IMR-90 (cell line): ENCODE data around the gene WFDC13. TPM values are rescaled to one million over a fixed set of nuclear protein-coding genes. Genes with fewer than 3 reads are reported as not detected.

ENCODE experiments used
- ATAC-seq: fragments of 200-7000 bp; cut with Tn5 transposase; 2 replicates; pipeline ENCODE4 v1.9.1; 2020; ENCODE audit warnings: low read depth, mild to moderate bottlenecking, moderate library complexity
- BruUV-seq: library from RNA; stranded (reverse); fragments of 400-500 nt; replicated peaks from 2 replicates; lab custom pipeline; 2021; lab: Mats Ljungman, UMichigan
- CTCF ChIA-PET: fragments of 300-600 bp; formaldehyde crosslinking; extraction: SDS; loops from one replicate; lab custom pipeline; 2021; ENCODE audit warnings: antibody characterized with exemption; lab: Yijun Ruan, JAX
- POLR2A ChIA-PET: fragments of 300-600 bp; sonication (Branson Sonifier 250); formaldehyde crosslinking; loops from one replicate; lab custom pipeline; 2022; ENCODE audit warnings: antibody characterized with exemption; ENCODE audit not compliant: unreplicated experiment; lab: Charles Lee
- DNase-seq: peaks from one replicate; pipeline ENCODE4 v3.0.0; 2013
- H2AFZ ChIP-seq: replicated peaks from 2 replicates; pipeline ENCODE3; 2013; ENCODE audit warnings: low read length, mild to moderate bottlenecking; ENCODE audit not compliant: poor library complexity
- H2AK5ac ChIP-seq: 2 replicates; pipeline ENCODE4 v1.6.1; 2013; ENCODE audit warnings: low read depth, low read length, inconsistent platforms
- H2AK9ac ChIP-seq: replicated peaks from 2 replicates; pipeline ENCODE3; 2013; ENCODE audit warnings: mild to moderate bottlenecking, low read depth, low read length, moderate library complexity; ENCODE audit not compliant: poor library complexity
- H2BK120ac ChIP-seq: 2 replicates; pipeline ENCODE4 v1.6.1; 2013; ENCODE audit warnings: low read depth, low read length, inconsistent platforms
- H2BK15ac ChIP-seq: 3 replicates; pipeline ENCODE4 v1.6.1; 2013; ENCODE audit warnings: low read depth, low read length, inconsistent platforms
- H2BK20ac ChIP-seq: 2 replicates; pipeline ENCODE4 v1.6.1; 2013; ENCODE audit warnings: low read depth, mild to moderate bottlenecking, inconsistent platforms, low read length, moderate library complexity
- H2BK5ac ChIP-seq: 2 replicates; pipeline ENCODE4 v1.6.1; 2013; ENCODE audit warnings: mild to moderate bottlenecking, low read depth, low read length, inconsistent platforms; ENCODE audit not compliant: poor library complexity, severe bottlenecking
- H3K14ac ChIP-seq: replicated peaks from 2 replicates; pipeline ENCODE4 v1.6.1; 2013; ENCODE audit warnings: low read depth, low read length, inconsistent platforms
- H3K18ac ChIP-seq: 2 replicates; pipeline ENCODE4 v1.6.1; 2013; ENCODE audit warnings: low read depth, low read length, control low read depth
- H3K23ac ChIP-seq: 2 replicates; pipeline ENCODE4 v1.6.1; 2013; ENCODE audit warnings: low read depth, low read length, inconsistent platforms
- H3K27ac ChIP-seq: 2 replicates; pipeline ENCODE4 v1.5.1; 2013; ENCODE audit warnings: mild to moderate bottlenecking, control low read depth, low read length; ENCODE audit not compliant: insufficient read depth
- H3K27me3 ChIP-seq: 2 replicates; pipeline ENCODE4 v1.6.1; 2013; ENCODE audit warnings: low read length; ENCODE audit not compliant: control insufficient read depth, insufficient read depth
- H3K36me3 ChIP-seq: 2 replicates; pipeline ENCODE4 v1.6.1; 2013; ENCODE audit warnings: low read length, mixed read lengths; ENCODE audit not compliant: control insufficient read depth, insufficient read depth
- H3K4ac ChIP-seq: 2 replicates; pipeline ENCODE4 v1.6.1; 2013; ENCODE audit warnings: low read depth, low read length, inconsistent platforms
- H3K4me1 ChIP-seq: 2 replicates; pipeline ENCODE4 v1.6.1; 2013; ENCODE audit warnings: low read length, mixed read lengths; ENCODE audit not compliant: control insufficient read depth, insufficient read depth
- H3K4me2 ChIP-seq: 2 replicates; pipeline ENCODE4 v1.6.1; 2013; ENCODE audit warnings: low read depth, mild to moderate bottlenecking, control low read depth, low read length, moderate library complexity
- H3K4me3 ChIP-seq: 2 replicates; pipeline ENCODE4 v1.5.1; 2013; ENCODE audit warnings: low read depth, mild to moderate bottlenecking, control low read depth, low read length, moderate library complexity; ENCODE audit not compliant: insufficient read depth
- H3K56ac ChIP-seq: 2 replicates; pipeline ENCODE4 v1.6.1; 2013; ENCODE audit warnings: low read length, inconsistent platforms; ENCODE audit not compliant: insufficient read depth; ENCODE audit errors: extremely low read depth
- H3K79me1 ChIP-seq, 2 experiments: 2 replicates each; pipeline ENCODE4 v1.6.1; 2013; ENCODE audit warnings: low read length in 2 of 2, inconsistent platforms in 1 of 2, low read depth in 1 of 2
- H3K9ac ChIP-seq: 2 replicates; pipeline ENCODE4 v1.6.1; 2013; ENCODE audit warnings: low read depth, low read length, control low read depth
- H3K9me1 ChIP-seq: 2 replicates; pipeline ENCODE4 v1.6.1; 2013; ENCODE audit warnings: low read length, inconsistent platforms; ENCODE audit not compliant: insufficient read depth
- H3K9me3 ChIP-seq: 2 replicates; pipeline ENCODE4 v1.6.1; 2013; ENCODE audit warnings: low read length; ENCODE audit not compliant: control insufficient read depth, insufficient read depth
- H4K20me1 ChIP-seq: 2 replicates; pipeline ENCODE4 v1.6.1; 2013; ENCODE audit warnings: low read length, inconsistent platforms; ENCODE audit not compliant: insufficient read depth
- H4K5ac ChIP-seq: 2 replicates; pipeline ENCODE4 v1.6.1; 2013; ENCODE audit warnings: mild to moderate bottlenecking, low read depth, low read length, control low read depth
- H4K8ac ChIP-seq, 2 experiments: 2 replicates each; pipeline ENCODE4 v1.6.1; 2013; ENCODE audit warnings: low read depth in 2 of 2, low read length in 2 of 2, control low read depth in 1 of 2, inconsistent platforms in 1 of 2
- H4K91ac ChIP-seq: 2 replicates; pipeline ENCODE4 v1.6.1; 2013; ENCODE audit warnings: low read depth, low read length, inconsistent platforms; ENCODE audit not compliant: insufficient read depth
- BHLHE40 ChIP-seq: fragments of 150-350 bp; IDR thresholded peaks from 2 replicates; pipeline ENCODE4 v1.6.1; 2016; ENCODE audit warnings: mild to moderate bottlenecking, low read depth, low read length
- CEBPB ChIP-seq: IDR thresholded peaks from 2 replicates; pipeline ENCODE4 v1.6.1; 2012; ENCODE audit warnings: low read depth, low read length, improper control_type of control experiment
- CHD1 ChIP-seq: IDR thresholded peaks from 2 replicates; pipeline ENCODE4 v1.6.1; 2012; ENCODE audit warnings: low read depth, low read length, improper control_type of control experiment
- FOS ChIP-seq: fragments of 150-350 bp; IDR thresholded peaks from 2 replicates; pipeline ENCODE4 v1.6.1; 2016; ENCODE audit warnings: low read depth, low read length
- MAFK ChIP-seq: IDR thresholded peaks from 2 replicates; pipeline ENCODE4 v1.6.1; 2012; ENCODE audit warnings: low read depth, low read length, improper control_type of control experiment
- MAZ ChIP-seq: IDR thresholded peaks from 2 replicates; pipeline ENCODE4 v1.6.1; 2012; ENCODE audit warnings: low read depth, mild to moderate bottlenecking, low read length, improper control_type of control experiment, moderate library complexity, borderline replicate concordance
- MXI1 ChIP-seq: IDR thresholded peaks from 2 replicates; pipeline ENCODE4 v1.6.1; 2012; ENCODE audit warnings: low read depth, mild to moderate bottlenecking, low read length, moderate library complexity, borderline replicate concordance
- NFE2L2 ChIP-seq: fragments of 150-350 bp; IDR thresholded peaks from 2 replicates; pipeline ENCODE4 v1.6.1; 2016; ENCODE audit warnings: low read depth, mild to moderate bottlenecking, low read length
- POLR2A ChIP-seq: IDR thresholded peaks from 2 replicates; pipeline ENCODE4 v1.6.1; 2012; ENCODE audit warnings: mild to moderate bottlenecking, low read depth, low read length
- RAD21 ChIP-seq: IDR thresholded peaks from 2 replicates; pipeline ENCODE4 v1.6.1; 2012; ENCODE audit warnings: low read length, improper control_type of control experiment
- RFX5 ChIP-seq: IDR thresholded peaks from 2 replicates; pipeline ENCODE4 v1.8.0; 2012; ENCODE audit warnings: low read depth, mild to moderate bottlenecking, low read length, moderate library complexity
- SMC3 ChIP-seq: fragments of 150-350 bp; IDR thresholded peaks from 2 replicates; pipeline ENCODE4 v1.6.1; 2016; ENCODE audit warnings: low read depth, mild to moderate bottlenecking, antibody characterized with exemption, low read length, moderate library complexity
- WGBS, 2 experiments: methylation state at CpG; one replicate each; pipeline versions ENCODE4 v1.1.5 to v1.1.7; 2013; ENCODE audit warnings: missing lambda C conversion rate in 2 of 2; ENCODE audit not compliant: insufficient read length in 1 of 2; ENCODE audit errors: extremely low coverage in 2 of 2; 5-methylcytosine and 5-hydroxymethylcytosine counted together
- dilution Hi-C: fragments of 300-500 bp; cut with HindIII; formaldehyde crosslinking; loops from one replicate; pipeline ENCODE4 v1.14.3; 2018; ENCODE audit warnings: low sequenced_read_pairs; ENCODE audit not compliant: unreplicated experiment
- in situ Hi-C: fragments of 300-500 bp; cut with MboI; formaldehyde crosslinking; loops from 3 replicates; pipeline ENCODE4 v1.14.3; 2019; ENCODE audit warnings: low sequenced_read_pairs, inconsistent platforms, mixed read lengths
- intact Hi-C: fragments of 100-400 bp; cut with micrococcal nuclease; formaldehyde crosslinking; loops from 2 replicates; pipeline ENCODE4 v1.10.0; 2022
- polyA plus RNA-seq, 3 experiments: library from polyadenylated mRNA; depleted of rRNA; stranded (reverse); fragments of >200 nt; gene quantifications; 2 replicates each; pipeline ENCODE4 v1.2.3, GENCODE V29; 2012; ENCODE audit warnings: low replicate concordance in 1 of 3
- total RNA-seq: library from RNA; depleted of rRNA; stranded (reverse); fragments of >200 nt; gene quantifications from 2 replicates; pipeline ENCODE4 v1.2.3, GENCODE V29; 2012
- TF ChIP-seq, protein P1 (sequence below): conservative IDR thresholded peaks from 2 replicates; pipeline ENCODE4 v1.5.1; 2012; ENCODE audit warnings: mild to moderate bottlenecking, low read depth, low read length, improper control_type of control experiment
- TF ChIP-seq, protein P2 (sequence below): fragments of 150-350 bp; IDR thresholded peaks from 2 replicates; pipeline ENCODE4 v1.6.1; 2016; ENCODE audit warnings: low read depth, mild to moderate bottlenecking, low read length, moderate library complexity, borderline replicate concordance
- TF ChIP-seq, protein P3 (sequence below): fragments of 150-350 bp; IDR thresholded peaks from 2 replicates; pipeline ENCODE4 v1.6.1; 2017; ENCODE audit warnings: mild to moderate bottlenecking, antibody characterized with exemption, low read length, low read depth

The WFDC13 gene
- total and polyA plus RNA-seq, 2 of the 4 experiments (the other 2 are of a cell fraction), result not detected

DNA sequence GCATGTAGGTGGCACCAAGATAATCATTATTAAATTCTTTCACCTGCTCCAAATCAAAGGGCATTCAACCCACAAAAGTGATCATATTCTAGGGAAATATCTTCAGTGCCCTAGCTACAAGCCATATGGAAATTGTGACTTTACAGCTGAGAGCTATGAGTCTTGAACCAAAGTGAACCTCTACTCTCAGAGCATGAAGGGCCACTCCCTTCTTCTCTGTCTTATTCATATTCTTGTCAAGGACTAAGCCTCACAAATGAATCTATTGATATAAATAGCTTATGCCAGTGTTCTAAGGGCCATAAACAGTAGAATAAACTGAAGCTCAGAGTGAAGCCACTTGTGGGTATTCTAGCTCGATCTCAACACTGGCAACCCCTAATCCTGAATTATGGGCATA lies 49.9 kb downstream of the WFDC13 start:
- DNase-seq (no peak), ATAC-seq (no peak)
- Histone ChIP-seq H2BK15ac (no peak overlapping the region), H3K4me2 (no peak overlapping the region), H3K79me1 (no peaks in the 10 kb centered on the region), H3K9me3 (no peaks in the 10 kb centered on the region), H3K27ac (no peak overlapping the region), H3K18ac (no peak overlapping the region), H2BK120ac (no peak overlapping the region), H2AFZ (no peak overlapping the region), H2AK9ac (no peak overlapping the region), H3K9ac (no peak overlapping the region), H4K91ac (no peak overlapping the region), H3K4me3 (no peak overlapping the region), H3K23ac (no peak overlapping the region), H4K20me1 (no peaks in the 10 kb centered on the region), H3K27me3 (peaks cover 5% of the 10 kb centered on the region; the same call in 1 of the 2 replicates), H2BK20ac (no peak overlapping the region), H4K8ac (no peak overlapping the region), H3K9me1 (no peaks in the 10 kb centered on the region), H3K14ac (no peak overlapping the region), H3K56ac (no peak overlapping the region), H3K4me1 (no peaks in the 10 kb centered on the region), H2BK5ac (no peak overlapping the region), H3K4ac (no peak overlapping the region), H3K36me3 (no peaks in the 10 kb centered on the region), H4K5ac (no peak overlapping the region), H2AK5ac (no peak overlapping the region)
- dilution Hi-C loops (no loop called here), intact Hi-C loops (no loop called here), in situ Hi-C loops (loop anchor here (25.0 kb wide), 1 partner anchor 214 kb away; the partner anchor contains the start of genes EPPIN and WFDC6)
- no peak for TF ChIP-seq RFX5
- no peak for TF ChIP-seq NFE2L2
- no peak for TF ChIP-seq MAZ
- TF ChIP-seq MXI1, result no peak
- no peak for TF ChIP-seq MAFK
- no peak for TF ChIP-seq CHD1
- no peak for TF ChIP-seq BHLHE40
- TF ChIP-seq RAD21, result no peak
- TF ChIP-seq, protein P1, sequence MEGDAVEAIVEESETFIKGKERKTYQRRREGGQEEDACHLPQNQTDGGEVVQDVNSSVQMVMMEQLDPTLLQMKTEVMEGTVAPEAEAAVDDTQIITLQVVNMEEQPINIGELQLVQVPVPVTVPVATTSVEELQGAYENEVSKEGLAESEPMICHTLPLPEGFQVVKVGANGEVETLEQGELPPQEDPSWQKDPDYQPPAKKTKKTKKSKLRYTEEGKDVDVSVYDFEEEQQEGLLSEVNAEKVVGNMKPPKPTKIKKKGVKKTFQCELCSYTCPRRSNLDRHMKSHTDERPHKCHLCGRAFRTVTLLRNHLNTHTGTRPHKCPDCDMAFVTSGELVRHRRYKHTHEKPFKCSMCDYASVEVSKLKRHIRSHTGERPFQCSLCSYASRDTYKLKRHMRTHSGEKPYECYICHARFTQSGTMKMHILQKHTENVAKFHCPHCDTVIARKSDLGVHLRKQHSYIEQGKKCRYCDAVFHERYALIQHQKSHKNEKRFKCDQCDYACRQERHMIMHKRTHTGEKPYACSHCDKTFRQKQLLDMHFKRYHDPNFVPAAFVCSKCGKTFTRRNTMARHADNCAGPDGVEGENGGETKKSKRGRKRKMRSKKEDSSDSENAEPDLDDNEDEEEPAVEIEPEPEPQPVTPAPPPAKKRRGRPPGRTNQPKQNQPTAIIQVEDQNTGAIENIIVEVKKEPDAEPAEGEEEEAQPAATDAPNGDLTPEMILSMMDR, result no peak
- TF ChIP-seq, protein P2, sequence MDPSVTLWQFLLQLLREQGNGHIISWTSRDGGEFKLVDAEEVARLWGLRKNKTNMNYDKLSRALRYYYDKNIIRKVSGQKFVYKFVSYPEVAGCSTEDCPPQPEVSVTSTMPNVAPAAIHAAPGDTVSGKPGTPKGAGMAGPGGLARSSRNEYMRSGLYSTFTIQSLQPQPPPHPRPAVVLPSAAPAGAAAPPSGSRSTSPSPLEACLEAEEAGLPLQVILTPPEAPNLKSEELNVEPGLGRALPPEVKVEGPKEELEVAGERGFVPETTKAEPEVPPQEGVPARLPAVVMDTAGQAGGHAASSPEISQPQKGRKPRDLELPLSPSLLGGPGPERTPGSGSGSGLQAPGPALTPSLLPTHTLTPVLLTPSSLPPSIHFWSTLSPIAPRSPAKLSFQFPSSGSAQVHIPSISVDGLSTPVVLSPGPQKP, result no peak
- TF ChIP-seq, protein P3, sequence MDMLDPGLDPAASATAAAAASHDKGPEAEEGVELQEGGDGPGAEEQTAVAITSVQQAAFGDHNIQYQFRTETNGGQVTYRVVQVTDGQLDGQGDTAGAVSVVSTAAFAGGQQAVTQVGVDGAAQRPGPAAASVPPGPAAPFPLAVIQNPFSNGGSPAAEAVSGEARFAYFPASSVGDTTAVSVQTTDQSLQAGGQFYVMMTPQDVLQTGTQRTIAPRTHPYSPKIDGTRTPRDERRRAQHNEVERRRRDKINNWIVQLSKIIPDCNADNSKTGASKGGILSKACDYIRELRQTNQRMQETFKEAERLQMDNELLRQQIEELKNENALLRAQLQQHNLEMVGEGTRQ, result no peak
- TF ChIP-seq FOS, result no peak
- TF ChIP-seq SMC3, result no peak
- no peak for TF ChIP-seq CEBPB
- no peak for TF ChIP-seq POLR2A
- no TSS peak for BruUV-seq
- ChIA-PET POLR2A (no interaction called here), CTCF (interaction anchor here (0.8 kb wide), 1 partner anchor 20 kb away, joined by 4 read pairs; no protein-coding TSS in a partner anchor)
- no CpG with 5 or more reads among the region's 1 CpG for WGBS, 2 experiments
